SW480 (cell line): ENCODE measurements around the gene KCNV2.

Experiments used
- DNase-seq: peaks from one replicate; pipeline ENCODE4 v3.0.0-alpha.2; 2016; ENCODE audit warnings: low spot score

Gene KCNV2

DNA sequence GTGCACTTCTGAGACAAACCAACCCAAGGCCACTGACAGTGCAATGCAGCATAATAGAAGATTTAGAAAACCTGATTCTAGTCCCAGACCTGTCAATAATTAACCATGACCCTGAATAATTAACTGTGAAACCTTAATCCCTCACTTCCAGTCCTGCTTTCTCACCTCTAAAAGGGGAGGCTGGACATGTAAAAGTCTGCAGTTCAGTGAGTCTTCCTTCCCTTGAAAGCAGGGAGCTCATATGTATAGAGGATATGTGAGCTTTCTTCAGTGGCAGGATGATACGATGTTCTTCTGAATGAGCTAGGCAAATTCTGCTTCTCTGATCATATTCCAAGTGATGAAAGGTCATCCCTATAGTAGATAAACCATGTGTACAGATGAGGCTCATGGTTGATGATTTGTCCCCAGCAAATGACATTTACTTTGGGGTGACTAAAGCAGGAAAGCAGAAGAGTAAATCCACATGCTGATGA lies 2.9 kb downstream of the KCNV2 start:
- peak; percentile 4 for DNase-seq

DNA sequence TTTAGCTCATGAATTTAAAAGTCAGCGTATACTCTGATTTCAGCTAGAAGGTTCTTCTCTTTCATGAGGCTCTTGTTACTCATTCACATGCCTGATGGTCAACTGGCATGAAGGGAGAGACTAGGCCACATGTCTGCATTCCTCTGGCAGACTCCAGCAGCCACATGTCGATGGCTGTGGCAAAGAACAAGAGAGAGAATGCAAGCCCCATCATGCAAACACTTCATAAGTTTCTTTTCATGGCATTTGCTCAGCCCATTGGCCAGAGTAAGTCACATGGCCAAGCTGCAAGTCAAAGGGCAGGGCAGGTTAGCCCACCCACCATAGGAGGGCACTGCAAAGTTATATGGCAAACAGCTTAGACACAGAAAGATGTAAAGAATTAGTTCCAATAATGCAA lies 5.4 kb downstream of the KCNV2 start:
- DNase-seq = peak; percentile 47

DNA sequence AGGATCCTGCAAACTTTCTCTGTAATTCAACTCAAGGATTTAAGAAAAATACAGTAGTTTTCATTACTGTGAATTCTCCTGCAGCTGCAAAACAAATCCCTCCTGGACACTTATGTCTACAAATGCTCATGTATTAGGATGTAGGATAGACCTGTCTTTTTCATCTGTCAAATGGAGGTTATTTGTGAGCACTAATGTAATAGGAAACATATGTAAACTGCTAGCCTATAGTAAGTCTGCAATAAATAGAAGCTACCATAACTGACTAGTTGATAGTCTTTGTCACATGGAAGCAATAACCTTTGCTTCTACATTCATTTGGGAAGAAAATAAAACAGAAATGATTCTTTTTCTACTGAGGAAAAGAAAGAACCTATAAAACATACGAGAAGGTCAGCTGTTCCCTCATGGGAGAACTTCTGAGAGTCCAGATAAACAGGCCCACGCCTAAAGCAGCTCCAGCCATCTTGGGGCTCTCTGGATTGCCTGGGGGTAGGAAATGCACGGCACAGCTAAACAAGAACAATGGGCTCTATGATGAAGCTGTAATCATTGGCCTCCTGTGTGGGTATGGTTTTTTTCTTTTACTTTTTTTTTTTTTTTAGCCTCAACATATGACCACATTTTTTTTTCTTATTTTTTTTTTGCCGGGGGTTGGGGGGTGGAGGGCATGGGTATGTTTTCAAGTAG lies 6.2 kb downstream of the KCNV2 start:
- no peak for DNase-seq

DNA sequence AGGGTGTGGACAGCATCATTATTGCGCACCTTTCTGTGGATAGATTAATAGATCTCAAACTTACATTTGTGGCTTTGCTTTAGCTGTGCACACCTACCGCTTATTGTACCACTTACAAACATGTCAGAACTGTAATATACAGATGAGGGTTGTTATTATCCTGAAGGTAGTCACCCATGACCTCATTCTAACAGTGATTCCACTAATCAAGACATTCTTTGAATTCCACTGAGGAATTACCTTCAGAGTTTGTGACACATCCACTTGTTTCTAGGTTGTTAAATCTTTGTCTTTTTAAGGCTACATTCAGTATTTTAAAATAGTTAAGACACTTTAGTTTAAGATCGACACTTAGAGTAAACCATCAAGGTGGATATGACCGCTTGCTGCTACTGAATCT lies 7.8 kb downstream of the KCNV2 start:
- no peak for DNase-seq

DNA sequence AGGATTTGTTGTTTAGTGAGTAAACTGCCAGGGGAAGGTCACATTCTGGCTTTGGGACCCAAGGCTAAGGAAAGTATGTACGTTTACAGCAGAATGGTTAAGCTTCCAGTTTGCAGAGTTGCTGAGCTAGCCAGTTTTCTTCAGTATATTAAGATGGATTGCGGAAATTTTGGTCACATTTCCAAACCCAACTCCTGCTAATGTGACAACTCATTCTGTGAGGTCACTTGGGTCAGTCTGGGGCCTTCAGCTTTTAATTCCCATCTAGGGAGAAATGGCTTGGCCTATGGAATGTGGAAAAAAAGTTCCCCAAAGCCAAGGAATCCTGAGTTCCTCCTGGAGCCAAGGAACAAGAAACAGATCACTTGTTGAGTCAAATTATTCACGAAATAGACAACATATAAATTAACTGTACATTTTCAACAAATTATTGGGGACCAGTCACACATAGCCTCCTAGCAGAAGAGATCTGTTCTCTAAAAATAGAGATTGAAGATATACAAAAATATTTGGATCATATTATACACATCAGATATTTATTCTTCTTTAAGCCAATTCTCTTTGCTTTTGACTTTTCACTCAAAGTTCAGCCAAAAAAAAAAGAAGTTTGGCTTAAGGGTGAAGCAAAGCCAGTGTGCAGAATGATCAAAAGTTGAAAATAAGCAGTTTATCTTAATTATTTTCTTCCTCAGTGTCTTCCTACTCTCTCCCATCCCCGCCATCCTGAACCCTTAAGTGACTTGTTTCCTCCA lies 8.8 kb downstream of the KCNV2 start:
- DNase-seq = no peak

DNA sequence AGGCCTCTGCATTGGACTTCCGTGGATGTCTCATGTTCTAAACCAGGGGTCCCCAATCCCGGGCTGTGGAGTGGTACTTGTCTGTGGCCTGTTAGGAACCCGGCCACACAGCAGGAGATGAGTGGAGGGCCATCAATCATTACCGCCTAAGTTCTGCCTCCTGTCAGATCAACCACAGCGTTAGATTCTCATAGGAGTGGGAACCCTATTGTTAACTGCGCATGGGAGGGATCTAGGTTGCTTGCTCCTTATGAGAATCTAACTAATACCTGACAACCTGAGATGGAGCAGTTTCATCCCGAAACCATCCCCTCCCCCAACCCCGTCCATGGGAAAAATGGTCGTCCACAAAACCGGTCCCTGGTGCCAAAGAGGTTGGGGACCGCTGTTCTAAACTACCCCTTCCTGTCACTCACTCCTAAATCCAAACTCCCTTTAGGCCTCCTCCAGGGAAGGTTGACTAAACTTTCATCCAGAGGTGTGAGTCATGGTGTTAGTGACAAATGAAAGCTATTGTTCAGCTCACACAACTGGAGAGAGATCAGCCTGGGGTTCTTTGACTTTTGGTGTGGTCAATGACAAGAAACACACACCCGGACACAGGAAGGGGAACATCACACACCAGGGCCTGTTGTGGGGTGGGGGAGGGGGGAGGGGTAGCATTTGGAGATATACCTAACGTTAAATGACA lies 9.5 kb downstream of the KCNV2 start:
- peak; percentile 23 for DNase-seq

DNA sequence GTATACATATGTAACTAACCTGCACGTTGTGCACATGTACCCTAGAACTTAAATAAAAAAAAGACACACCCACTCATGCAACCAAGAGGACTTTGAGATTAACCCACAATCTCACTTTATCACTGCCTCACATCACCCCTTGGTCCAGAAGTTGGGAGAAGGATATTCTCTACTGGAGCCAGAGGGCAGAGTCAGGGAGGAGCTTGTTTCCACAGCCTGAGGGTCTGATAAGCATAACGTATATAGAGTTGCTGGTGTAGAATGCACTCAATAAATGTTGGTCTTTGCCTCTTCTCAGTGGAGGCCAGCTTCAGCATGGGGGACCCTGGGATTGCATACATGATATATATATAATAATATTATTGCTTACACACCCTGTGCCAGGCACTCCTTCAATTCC lies 10.1 kb downstream of the KCNV2 start:
- no peak for DNase-seq

DNA sequence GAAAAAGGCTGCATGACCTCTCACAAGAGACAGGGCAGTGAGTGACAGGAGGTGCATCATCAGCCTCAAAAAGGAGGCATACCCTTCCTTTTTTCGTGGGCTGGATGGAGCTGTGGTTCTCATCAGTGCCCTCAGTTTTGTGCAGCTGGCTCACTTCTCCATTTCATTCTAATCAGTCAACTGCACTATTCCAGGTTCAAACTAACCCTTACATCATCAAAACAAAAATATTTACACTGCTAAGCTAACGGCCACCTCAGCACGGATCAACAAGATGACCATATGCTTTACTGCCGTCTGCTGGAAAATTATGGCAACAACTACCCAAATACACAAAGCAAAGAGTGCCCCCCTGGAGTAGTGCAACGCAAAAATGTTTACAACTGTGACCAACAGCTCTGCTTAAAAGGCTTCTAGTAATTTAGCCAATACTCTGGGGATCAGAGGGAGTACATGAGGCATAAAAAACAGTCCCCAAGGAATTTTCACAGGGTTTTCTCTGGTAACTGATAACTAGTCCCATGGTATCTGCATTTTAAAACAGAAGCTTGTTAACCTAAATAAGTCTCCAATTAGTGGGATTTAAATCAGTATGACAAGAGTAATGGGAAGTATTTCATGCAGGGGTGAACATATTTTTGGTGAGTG lies 10.8 kb downstream of the KCNV2 start:
- DNase-seq = peak; percentile 41

DNA sequence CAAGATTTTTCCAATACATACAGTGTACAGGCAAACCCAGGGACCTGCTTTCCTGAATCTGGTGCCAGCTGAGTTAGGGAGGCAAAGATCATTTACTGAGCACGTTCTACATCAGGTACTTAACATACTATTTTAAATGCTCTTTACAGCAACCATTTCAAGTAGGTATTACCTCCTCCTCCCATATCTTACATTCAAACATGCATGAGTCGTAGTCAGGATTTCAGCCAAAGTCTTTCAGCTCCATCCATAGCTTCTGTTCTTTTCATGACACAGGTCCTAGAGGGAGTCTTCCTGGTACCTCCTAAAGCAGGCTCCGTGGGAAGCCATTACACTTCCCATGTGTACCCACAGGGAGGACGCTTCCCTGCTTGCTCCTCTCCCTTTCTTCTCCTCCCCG lies 11.7 kb downstream of the KCNV2 start:
- DNase-seq = no peak

DNA sequence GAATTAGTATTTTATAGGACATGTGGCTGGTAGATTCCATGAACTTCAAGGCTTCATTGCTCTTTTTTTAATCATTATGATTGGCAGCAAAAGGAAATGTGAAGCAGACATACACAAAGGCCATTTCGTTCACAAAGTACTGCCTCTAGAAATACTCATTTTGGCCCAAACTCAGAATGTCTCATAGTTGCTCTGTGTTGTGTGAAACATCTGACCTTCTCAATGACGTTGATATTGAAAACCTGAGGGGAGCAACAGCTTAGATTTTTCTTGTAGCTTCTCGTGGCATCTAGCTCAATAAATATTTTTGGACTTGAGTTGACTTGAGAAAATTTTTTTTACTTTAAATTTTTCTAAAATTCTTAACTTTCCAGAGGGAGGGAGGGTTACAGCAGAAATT lies 12.4 kb downstream of the KCNV2 start:
- DNase-seq = no peak

DNA sequence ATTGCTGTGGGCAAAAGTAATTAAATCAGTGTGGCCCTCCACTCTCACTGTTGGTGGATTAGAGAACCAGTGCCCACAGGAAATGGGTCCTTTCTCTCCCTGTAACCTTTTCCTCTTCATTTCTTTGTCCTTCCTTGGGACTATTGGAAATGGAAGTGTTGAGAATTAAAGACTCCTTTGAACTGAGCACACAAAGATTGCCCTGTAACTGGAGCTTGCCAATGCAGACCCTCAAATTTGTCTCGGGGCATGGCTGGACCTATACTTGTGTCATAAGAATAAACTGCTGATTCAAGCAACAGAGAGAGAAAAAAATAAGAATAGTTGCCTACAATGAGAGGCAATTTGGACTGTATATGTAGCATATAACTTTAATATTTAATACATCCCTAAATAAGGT lies 13.7 kb downstream of the KCNV2 start:
- no peak for DNase-seq

DNA sequence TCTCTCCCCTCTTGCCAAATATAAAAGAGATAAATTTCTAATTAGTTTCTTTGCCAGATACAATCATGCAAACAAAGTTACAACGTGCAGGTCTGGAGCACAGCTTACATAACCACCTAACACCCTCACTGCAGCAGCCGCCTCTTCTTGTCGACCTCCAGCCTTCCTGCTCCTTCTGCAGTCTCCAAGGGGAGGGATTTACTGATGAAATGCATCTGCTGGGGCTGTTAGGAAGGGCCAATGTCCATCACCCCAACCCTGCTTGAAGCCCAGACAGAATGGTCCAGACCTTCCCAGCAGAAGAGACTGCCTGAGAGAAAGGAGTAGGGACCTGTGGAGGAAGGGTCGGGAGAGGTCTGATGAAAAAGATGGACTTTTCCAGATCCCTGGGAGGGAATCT lies 15.2 kb downstream of the KCNV2 start:
- DNase-seq = no peak

DNA sequence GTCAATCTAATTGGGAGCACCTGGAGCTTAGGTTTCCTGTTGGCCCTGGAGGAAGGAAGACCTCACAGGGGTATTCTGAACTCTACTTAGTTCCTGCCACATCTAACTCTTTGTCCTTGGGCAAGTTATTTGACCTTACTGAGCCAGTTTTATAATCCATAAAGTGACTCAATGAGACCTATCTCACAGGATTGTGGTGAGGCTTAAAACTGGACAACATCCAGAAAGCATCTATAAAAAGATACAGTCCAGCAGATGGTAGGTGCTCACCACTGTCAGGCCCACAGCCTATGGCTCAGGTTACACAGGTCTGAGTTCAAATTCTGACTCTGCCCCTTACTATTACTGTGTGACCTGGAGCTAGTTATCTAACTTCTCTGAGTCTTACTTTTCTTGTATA lies 23.3 kb downstream of the KCNV2 start:
- no peak for DNase-seq

DNA sequence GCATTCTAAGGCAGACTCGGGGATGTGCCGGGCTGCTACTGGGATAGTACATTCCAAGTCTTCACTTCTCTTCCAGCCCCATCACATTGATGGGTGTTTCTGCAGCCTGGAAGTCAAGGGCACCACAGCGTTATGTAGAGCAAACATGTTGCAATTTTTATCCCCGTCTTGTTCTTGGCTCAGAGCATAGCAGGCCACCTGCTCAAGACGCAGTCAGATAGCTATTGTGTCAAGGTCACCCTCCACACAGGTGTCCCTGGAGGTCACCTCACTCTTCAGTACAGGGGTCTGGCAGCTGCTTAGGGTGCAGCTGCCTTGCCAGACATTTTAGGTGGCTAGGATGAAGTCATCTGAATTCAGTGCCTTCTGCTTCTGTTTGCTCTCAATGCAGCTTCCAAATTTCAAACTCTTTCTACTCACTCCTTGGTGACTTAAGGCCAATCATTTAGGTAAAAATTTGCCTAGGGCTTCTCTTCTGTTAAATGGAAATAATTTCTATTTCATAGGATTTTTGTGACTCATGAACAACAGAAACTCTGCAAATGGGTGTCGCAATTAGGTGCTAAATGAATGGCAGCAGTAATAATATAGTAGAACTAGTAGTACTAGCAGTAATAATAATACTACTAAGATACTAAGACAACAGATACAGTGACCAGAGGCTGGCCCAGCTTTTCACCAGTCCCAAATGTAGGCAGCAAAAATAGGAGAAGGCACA lies 24.3 kb downstream of the KCNV2 start:
- DNase-seq = no peak

DNA sequence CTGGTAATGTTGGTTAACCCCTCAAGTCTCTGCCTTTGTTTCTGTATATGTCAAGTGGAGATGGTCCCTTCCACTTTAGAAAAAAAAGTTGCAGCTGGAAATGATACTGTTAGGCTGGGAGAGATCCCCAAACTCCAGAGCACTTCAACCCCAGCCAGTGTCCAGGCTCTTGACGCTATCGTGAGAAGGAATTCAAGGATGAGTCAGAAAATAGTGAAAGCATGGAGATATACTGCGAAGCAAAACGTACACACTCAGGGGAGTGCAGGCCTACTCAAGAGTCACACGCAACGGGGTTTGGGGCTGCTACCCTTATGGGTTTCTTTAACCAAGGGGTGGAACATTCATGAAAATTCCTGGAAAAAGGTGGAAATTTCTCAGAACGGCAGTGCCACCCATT lies 24.9 kb downstream of the KCNV2 start:
- no peak for DNase-seq

DNA sequence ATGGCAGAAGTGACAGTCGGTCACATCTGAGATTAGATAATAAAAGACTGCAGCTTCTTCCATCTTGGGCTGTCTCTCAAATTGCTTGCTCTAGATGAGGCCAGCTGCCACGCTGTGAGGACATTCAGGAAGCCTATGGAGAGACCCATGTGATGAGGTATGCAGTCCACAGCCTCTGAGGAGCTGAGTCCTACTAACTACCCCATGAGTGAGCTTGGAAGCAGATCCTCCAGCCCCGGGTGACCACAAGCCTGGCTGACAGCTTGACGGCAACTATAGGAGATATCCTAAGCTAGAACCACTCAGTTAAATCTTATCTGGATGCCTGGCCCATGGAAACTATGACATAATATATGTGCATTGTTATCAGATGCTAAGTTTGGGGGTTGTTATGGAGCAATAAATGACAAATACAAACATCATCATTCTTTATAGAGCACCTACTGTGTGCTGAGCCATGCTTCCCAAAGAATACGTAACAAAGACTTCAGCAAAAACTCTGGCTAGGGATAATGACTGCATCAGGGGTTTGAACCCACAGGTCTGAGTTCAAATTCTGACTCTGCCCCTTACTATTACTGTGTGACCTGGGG lies 26.7 kb downstream of the KCNV2 start:
- no peak for DNase-seq

DNA sequence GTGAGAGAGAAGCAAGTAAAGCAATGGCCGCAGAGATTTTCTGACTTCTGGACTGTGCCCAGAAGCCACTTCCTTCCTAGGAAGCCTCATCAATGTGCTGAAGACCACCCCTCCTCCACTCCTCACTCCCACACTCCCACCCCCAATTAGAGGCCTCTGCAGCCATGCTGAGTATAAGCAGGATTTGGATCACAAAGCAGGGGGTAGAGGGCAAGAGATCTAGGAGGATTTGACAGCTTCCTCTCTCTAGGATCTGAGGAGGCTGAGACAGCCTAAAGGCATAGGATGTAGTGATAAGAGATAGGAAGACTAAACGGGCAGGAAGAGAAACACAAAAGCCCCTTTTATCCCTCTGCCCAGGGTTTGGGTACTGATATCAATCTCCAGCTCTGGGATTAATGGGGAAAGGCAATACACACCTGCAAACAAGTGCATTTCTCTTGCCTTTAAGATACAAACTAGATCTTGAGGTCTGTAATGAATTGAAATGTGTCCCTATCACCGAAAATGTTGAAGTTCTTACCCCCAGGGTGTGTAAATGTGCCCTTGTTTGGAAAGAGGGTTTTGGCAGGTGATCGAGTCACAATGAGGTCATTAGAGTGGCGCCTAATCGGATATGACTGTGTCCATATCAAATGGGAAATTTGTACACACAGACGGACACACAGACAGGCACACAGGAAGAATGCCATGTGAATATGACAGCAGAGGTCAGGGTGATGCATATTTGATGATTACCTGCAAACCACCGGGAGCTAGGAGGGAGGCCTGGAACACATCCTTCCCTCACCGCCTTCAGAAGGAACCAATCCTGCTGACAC lies 28.5 kb downstream of the KCNV2 start:
- DNase-seq = no peak

DNA sequence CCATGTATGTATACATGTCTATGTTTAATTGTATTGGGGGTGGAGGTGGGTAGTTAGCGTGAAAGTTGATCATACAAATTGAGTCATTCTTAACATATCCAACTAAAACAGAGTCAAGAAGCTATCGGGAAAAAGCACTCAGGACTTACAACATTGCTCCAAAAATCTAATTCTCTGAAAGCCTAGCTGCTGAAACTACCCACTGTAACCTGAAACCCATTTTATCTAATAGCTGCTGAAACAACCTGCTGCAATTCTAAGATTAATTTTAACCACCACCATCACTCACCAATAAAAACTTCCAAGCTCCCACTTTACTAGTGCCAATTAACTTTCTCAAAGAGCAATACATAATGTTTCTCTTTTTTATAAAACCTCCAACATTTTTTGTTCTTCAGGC lies 32.2 kb downstream of the KCNV2 start:
- no peak for DNase-seq

DNA sequence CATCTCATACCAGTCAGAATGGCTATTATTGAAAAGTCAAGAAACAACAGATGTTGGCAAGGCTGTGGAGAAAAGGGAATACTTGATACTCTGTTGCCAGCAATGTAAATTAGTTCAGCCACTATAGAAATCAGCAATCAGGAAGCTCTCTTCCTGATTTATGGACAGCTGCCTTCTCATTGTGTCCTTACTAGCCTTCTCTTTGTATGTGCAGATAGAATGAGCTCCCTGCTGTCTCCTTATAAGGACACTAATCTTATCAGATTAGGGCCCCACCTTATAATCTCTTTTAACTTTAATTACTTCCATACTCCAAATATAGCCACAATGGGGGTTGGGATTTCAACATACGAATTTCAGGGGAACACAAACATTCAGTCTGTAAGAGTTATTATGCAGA lies 38.0 kb downstream of the KCNV2 start:
- DNase-seq = no peak

DNA sequence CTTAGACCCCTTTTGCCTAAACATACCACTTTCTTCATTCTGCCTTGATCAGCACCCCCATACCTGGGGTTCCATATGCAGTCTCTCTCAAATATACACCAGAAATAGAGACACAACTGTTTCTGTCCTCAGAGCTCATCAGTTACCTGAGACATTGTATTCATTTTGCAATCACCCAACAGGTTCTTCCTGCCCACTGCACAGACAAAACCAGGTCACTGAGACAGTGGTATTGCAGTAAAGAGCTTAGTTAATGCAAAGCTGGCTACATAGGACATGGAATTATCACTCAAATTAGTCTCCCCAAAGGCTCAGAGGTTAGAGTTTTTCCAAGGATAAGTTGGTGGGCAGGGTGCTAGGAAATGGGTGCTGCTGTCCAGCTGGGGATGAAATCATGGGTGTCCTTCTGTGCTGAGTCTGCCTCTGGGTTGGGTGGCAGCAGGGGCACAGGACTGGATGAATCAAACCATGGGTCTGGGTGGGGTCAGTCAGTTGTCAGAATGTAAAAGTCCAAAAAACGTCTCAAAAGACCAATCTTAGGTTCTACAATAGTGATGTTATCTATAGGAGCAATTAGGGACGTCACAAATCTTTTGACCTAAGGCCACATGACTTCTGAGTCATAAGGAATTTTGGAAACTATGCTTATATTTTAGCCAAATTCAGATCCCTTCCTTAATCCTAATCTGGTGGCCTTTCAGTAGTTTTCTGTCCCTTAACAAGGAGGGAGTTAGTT lies 41.0 kb downstream of the KCNV2 start:
- no peak for DNase-seq
